Measurements from ENCODE around the gene SNX3.

The SNX3 gene

GRCh38 chr6:108170332-108171290 lies 90.2 kb downstream of the SNX3 start:
- no peak for FAIRE-seq
- DNase-seq (ENCODE audit: low spot score) = no peak

- FAIRE-seq (no peak), DNase-seq (ENCODE audit: low spot score) (no peak)
These were observed 91.1 kb downstream of the SNX3 start for GRCh38 chr6:108169464-108170331.

- FAIRE-seq (no peak), DNase-seq (ENCODE audit: low spot score) (no peak)
These were observed 92.1 kb downstream of the SNX3 start for GRCh38 chr6:108168501-108169463.

- FAIRE-seq (no peak), DNase-seq (ENCODE audit: low spot score) (no peak)
These were observed 92.8 kb downstream of the SNX3 start for GRCh38 chr6:108168090-108168463.

GRCh38 chr6:108167449-108168089 lies 93.3 kb downstream of the SNX3 start:
- no peak for FAIRE-seq
- no peak for DNase-seq (ENCODE audit: low spot score)

GRCh38 chr6:108166664-108167448 lies 94.0 kb downstream of the SNX3 start:
- no peak for DNase-seq (ENCODE audit: low spot score)

GRCh38 chr6:108165714-108166663 lies 94.9 kb downstream of the SNX3 start, which contains the start of gene NR2E1:
Gene NR2E1, plus strand, starts transcription at chr6:108166022. Its CDS starts 744 bp downstream, at chr6:108166766.
- DNase-seq (ENCODE audit: low spot score) = no peak
- no peak for FAIRE-seq

More at GRCh38 chr6:108166664-108167448, 94.0 kb downstream of the SNX3 start:
- FAIRE-seq = no peak

GRCh38 chr6:108164815-108165706 lies 95.8 kb downstream of the SNX3 start:
- FAIRE-seq = no peak
- no peak for DNase-seq (ENCODE audit: low spot score)

GRCh38 chr6:108164543-108164814 lies 96.4 kb downstream of the SNX3 start:
- DNase-seq (ENCODE audit: low spot score) (no peak), FAIRE-seq (no peak)

GRCh38 chr6:108163644-108164542 lies 96.9 kb downstream of the SNX3 start:
- DNase-seq (ENCODE audit: low spot score) (no peak), FAIRE-seq (no peak)

GRCh38 chr6:108163267-108163643 lies 97.6 kb downstream of the SNX3 start:
- FAIRE-seq = no peak
- no peak for DNase-seq (ENCODE audit: low spot score)

GRCh38 chr6:108161724-108162282 lies 99.0 kb downstream of the SNX3 start:
- FAIRE-seq (no peak), DNase-seq (ENCODE audit: low spot score) (no peak)

All from RCC 7860 (cell line).